GM18517 (cell line): ENCODE results near the gene IER5.
"Not testable (repeated sequence)": the region's sequence is repeated elsewhere in the genome, so short reads cannot be mapped to it uniquely, and the experiment has no call there.

ENCODE experiments used
- ATAC-seq: cut with Tn5 transposase; IDR thresholded peaks from one replicate; pipeline ENCODE4 v1.9.1; 2021; ENCODE audit warnings: mild to moderate bottlenecking, moderate library complexity; ENCODE audit not compliant: unreplicated experiment

Gene IER5

DNA sequence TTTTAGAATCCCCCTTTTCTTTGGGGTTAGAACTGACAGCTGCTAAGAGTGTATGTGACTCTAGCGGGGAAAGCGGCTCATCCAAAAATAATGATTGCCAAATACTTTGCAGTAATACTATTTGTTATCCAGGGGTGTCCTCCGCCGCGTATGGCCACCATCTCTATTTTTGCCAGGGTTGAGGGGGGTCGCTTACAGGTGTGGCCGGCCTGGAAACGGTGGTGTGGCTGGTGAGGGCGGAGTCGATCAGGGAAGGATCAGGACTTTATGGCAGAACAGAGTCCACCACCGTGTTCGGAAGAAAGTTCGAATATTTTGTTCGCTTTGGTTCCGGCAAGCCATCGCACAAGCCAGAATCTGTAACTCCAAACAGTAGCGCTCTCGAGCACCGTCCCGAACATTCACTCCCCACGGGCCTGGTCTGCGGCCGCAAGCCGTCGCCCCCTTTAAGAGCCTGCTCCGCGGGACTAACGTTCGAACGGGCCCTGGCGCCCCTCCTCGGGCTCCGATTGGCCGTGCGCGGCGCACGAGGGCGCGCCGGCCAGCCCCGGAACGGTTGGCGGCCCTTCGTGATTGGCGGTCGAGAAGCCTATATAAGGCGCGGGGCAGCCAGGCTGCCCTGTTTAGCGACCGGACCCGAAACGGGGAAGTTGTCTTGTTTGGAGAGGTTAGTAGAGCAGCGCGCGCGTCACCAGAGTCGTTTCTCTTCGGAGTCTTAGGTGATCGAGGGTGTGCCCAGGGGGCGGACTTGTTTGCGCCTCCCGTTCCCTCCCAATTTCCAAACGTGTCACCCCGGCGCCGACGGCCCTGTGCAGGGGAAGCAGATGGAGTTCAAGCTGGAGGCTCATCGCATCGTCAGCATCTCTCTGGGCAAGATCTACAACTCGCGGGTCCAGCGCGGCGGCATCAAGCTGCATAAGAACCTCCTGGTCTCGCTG, at the start of gene IER5:
Gene IER5, plus strand, starts transcription at position 622 of the 938 bp plus-strand sequence. Its CDS starts 203 bp downstream, at position 825.
- peak; percentile 62 for ATAC-seq

DNA sequence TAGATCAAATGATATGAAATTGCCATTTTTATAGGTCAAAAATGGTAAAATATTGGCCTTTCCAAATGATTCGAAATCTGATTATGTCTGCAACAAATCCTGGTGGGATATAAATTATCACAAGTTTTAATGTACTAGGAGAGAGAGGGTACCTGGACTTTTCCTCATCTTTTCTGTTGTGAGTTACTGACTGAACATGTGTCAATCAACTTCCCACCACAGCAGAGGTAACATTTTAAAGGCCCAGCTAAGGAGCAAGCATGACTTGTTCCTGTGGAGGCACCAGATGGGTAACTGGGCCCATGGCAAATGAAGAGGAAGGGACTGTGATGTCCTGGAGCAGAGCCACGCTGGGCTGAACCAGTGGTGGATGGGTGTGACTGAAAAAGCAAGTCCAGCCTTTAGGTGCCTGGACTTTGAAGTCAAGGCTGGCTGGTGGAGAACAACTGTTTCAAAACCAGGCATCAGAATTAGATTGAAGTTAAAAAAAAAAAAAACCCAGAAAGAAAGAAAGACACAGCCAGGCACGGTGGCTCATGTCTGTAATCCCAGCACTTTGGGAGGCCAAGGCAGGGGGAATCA, 48.1 kb upstream of the IER5 start:
- no peak for ATAC-seq

- no peak for ATAC-seq
These were observed 45.2 kb upstream of the IER5 start for GRCh38 chr1:181043025-181043888.

- peak; percentile 80 for ATAC-seq
These were observed 44.0 kb upstream of the IER5 start for GRCh38 chr1:181044449-181044966.

GRCh38 chr1:181045946-181046345, 42.6 kb upstream of the IER5 start:
- ATAC-seq: not testable (repeated sequence)

DNA sequence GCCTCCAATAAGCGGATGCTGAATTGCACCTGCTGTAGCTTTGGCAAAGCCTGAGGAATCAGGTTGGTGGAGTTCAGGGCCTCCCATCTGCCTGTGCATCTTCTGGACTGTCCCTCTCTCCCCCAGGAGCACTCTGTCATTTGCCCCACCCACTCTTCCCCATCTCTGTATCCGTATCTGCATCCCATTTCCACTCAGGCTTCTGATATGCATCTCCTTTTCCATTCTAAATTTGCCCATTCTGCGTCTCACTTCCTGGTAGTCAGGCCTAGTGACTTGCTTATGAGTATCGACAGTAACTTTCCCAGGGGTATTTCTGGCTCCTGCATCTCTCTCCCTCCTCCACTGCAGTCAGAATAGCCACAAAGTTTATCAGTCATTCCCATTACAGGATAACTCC, 39.1 kb upstream of the IER5 start:
- ATAC-seq: no peak

DNA sequence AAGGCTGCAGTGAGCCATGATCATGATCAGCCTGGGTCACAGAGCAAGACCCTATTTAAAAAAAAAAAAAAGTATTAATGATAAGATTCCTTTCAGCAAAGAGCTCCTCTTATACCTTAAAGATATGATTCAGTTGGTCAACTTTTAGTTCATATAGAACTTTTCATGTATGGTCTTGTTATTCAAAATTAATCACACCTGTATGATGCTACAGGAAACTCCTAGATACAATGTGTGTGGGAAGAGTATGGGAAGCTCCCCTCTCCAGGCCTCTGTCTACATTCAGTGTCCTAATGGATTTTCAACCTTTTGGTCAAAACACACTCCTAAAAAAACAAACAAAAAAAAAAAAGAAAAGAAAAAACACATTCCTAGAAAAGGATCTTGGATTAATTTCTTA, 37.6 kb upstream of the IER5 start:
- no peak for ATAC-seq

DNA sequence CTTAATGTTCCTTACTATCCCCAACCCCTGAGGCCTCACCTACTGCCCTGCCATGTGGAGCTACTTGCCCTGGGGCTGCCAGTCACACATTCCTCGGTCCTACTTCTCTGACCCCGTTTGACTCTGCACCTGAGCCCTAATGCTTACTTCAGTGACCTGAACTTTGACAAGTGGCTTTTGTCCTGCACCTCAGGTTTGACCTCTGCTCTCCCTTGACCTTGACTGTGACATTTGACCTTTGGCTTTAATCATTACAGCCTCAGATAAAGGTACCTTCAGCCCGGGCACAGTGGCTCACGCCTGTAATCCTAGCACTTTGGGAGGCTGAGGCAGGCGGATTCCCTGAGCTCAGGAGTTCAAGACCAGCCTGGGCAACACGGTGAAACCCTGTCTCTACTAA, 31.9 kb upstream of the IER5 start:
- ATAC-seq: no peak

DNA sequence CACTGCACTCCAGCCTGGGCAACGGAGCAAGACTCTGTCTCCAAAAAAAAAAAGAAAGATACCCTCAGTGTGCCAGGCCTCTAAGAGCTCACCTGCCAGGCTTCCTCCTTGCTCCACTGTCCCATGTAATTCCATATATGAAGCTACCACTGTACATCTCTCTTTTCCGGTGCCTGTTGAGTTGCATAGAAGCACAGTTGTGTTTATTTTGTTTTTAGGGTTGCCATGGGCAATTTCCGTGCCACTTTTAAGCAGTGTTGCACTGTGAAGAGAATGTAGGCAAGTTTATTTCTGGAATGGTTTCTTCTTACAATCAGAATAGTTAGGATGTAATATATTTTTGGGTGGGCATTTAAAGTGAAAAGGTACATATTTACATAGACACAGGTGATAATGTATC, 31.4 kb upstream of the IER5 start:
- ATAC-seq: no peak

- ATAC-seq: no peak
These were observed 29.1 kb upstream of the IER5 start for GRCh38 chr1:181059435-181059834.

DNA sequence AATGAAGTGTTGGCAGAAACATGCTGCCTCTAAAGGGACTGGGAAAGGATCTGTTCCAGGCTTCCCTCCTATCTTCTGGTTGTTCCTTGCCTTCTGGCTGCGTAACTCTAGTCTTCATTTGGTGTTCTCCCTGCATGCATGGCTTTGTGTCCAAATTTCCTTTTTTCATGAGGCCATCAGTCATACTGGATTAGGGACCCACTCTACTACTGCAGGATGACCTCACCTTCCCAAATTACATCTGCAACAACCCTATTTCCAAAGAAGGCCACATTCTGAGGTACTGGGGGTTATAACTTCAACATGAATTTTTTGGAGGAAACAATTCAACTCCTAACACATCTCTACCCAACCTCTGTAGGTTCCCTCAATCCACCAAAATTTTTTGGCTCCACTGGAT, 28.4 kb upstream of the IER5 start:
- ATAC-seq: no peak

DNA sequence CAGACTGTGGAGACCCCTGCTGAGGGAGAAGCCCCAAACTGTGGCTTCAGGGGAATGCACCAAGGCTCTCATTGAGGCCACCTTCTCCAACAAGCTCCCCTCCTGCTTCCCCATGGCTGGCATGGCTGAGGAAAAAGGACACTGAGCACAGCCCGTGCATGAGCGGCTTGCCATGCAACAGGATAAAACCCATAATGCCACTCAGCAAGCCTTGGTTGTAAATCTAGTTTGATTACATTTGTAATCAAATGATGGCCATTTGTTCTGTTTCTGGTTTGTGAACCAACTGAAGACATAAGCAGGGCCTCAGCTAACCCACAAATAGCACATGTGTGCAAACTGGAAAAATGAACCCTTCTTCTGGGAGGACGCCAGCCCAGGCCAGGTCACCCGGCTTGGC, 27.6 kb upstream of the IER5 start:
- not testable (repeated sequence) for ATAC-seq

GRCh38 chr1:181061487-181061886, 27.0 kb upstream of the IER5 start:
- no peak for ATAC-seq

- peak; percentile 90 for ATAC-seq
These were observed 26.3 kb upstream of the IER5 start for GRCh38 chr1:181061891-181062835.

DNA sequence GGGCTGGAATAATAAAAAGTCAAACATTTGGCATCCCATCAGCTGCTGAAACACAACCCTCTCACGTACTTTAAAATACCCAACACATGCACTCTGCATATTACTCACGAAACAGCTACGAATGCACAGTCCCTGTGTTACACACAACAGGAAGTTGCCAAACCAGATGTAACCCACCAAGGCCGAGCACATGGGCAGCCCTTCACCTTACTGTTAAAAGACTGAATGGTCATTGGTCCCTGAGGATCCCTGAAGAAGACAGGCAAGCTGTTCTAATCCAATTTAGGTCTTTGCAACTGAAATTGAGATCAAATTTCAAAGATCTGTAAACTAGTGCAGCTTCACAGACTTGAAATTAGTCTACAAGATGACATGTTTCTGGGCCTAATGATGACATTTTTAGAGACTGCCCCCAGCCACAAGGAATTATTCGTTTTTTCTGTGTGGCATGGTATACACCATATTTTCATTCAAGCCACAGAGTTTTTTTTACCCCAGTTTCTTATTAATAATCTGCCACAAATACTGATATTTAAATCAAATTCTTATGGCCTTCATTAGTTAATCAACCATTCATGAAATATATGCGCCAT, 25.6 kb upstream of the IER5 start:
- ATAC-seq: peak; percentile 71

- no peak for ATAC-seq
These were observed 24.4 kb upstream of the IER5 start for GRCh38 chr1:181064011-181064623.

DNA sequence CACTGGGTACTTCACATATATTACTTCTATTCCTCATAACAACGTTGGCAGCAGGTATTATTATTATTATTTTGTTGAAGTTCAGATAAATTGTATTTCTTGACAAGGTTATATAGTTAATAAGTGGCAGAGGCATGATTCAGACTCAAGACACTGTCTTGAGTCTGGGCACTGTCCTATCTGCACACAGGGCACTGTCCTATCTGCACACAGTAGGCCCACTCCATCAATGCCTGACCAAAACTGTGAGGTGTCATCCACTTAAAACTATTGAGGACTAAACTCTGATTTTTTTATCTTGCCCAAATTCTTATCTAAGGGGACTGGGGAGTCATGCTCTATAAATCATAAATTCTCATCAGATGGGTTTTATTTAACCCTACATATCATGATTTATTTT, 23.8 kb upstream of the IER5 start:
- no peak for ATAC-seq

- ATAC-seq: no peak
These were observed 14.9 kb upstream of the IER5 start for GRCh38 chr1:181073638-181074037.

- ATAC-seq: no peak
These were observed 12.6 kb upstream of the IER5 start for GRCh38 chr1:181075766-181076350.
